K562 (cell line): Measurements from ENCODE around the gene COX6B1.

Source experiments
- CTCF ChIP-seq, 3 experiments: IDR thresholded peaks in 2 of 3; conservative IDR thresholded peaks in 1 of 3; 2 replicates each; pipeline ENCODE4 v1.5.1; 2011 to 2012; ENCODE audit warnings: low read length in 3 of 3, mild to moderate bottlenecking in 3 of 3, control low read depth in 2 of 3, improper control_type of control experiment in 1 of 3, inconsistent platforms in 1 of 3, low read depth in 1 of 3, mixed read lengths in 1 of 3, moderate library complexity in 1 of 3; ENCODE audit not compliant: insufficient read depth in 2 of 3
- E2F8 ChIP-seq: fragments of 450-650 bp; IDR thresholded peaks from 2 replicates; pipeline ENCODE4 v1.7.1; 2018; ENCODE audit warnings: mild to moderate bottlenecking, low read depth; ENCODE audit not compliant: partially characterized antibody
- EP300 ChIP-seq: IDR thresholded peaks from 2 replicates; pipeline ENCODE4 v1.6.1; 2012; ENCODE audit warnings: low read length, improper control_type of control experiment
- JUN ChIP-seq, 2 experiments: sonication (generic) in 1 of 2; formaldehyde crosslinking in 1 of 2; IDR thresholded peaks; 2 replicates each; pipeline versions ENCODE4 v1.6.1 to v1.8.0; 2012 to 2022; ENCODE audit warnings: borderline replicate concordance in 2 of 2, mild to moderate bottlenecking in 2 of 2, improper control_type of control experiment in 1 of 2, low read depth in 1 of 2, low read length in 1 of 2, missing genetic modification reagents in 1 of 2
- KAT7 ChIP-seq: sonication (generic); formaldehyde crosslinking; IDR thresholded peaks from 2 replicates; pipeline ENCODE4 v1.8.0; 2022; ENCODE audit warnings: missing genetic modification reagents, mild to moderate bottlenecking, borderline replicate concordance
- LARP7 ChIP-seq: fragments of 450-650 bp; IDR thresholded peaks from 2 replicates; pipeline ENCODE4 v1.6.1; 2016
- NFXL1 ChIP-seq: fragments of 450-650 bp; formaldehyde crosslinking; IDR thresholded peaks from 2 replicates; pipeline ENCODE4 v1.4.0; 2021; ENCODE audit warnings: mild to moderate bottlenecking
- PTBP1 ChIP-seq: fragments of 200-400 bp; formaldehyde crosslinking; IDR thresholded peaks from 2 replicates; pipeline ENCODE4 v1.6.1; 2017; ENCODE audit warnings: low read depth, low read length
- RBM17 ChIP-seq: fragments of 200-400 bp; formaldehyde crosslinking; IDR thresholded peaks from 2 replicates; pipeline ENCODE4 v1.6.1; 2017; ENCODE audit warnings: low read depth, mild to moderate bottlenecking, low read length, borderline replicate concordance
- ZBTB17 ChIP-seq: fragments of 450-650 bp; formaldehyde crosslinking; IDR thresholded peaks from 2 replicates; pipeline ENCODE4 v1.4.0; 2020; ENCODE audit warnings: mild to moderate bottlenecking
- TF ChIP-seq, protein P1 (sequence below): fragments of 450-650 bp; IDR thresholded peaks from 2 replicates; pipeline ENCODE4 v1.6.1; 2017; ENCODE audit warnings: mild to moderate bottlenecking, moderate library complexity

DNA sequence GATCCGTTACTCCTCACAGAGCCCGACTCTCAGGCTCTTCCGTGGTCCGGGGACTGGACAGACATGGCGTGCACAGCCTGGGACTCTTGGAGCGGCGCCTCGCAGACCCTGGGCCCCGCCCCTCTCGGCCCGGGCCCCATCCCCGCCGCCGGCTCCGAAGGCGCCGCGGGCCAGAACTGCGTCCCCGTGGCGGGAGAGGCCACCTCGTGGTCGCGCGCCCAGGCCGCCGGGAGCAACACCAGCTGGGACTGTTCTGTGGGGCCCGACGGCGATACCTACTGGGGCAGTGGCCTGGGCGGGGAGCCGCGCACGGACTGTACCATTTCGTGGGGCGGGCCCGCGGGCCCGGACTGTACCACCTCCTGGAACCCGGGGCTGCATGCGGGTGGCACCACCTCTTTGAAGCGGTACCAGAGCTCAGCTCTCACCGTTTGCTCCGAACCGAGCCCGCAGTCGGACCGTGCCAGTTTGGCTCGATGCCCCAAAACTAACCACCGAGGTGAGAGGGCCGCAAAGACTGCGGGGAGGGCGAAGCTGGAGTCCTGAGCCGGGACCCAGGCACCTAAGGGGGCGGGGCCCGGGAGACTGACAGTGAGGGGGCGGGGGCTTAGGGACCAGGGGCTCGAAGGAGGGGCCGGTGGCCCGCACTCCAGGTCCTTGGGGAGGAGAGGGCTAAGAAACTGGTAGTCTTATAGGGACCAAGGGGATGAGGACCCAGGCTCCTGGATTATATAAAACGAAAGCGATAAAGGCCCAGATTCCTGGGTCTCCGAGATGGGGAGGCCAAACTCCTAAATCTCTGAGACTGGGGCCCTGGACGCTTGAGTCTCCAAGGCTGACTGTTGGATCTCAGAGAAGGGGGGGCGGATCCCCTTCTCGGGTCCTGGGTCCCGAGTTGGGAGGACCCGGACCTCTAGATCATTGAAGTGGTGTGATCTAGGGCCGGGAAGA is 4.6 kb upstream of the COX6B1 start:
- no peak for TF ChIP-seq RBM17
- 0 out of 2 replicates have a peak, but pooled peaks have one; percentile 43 for TF ChIP-seq PTBP1
- no peak for TF ChIP-seq NFXL1 (CRISPR knock-in tag)
- TF ChIP-seq EP300, result no peak
- peak; percentile 59; the same call in 1 of the 2 replicates for TF ChIP-seq JUN (IDR thresholded peaks at IDR 0.05; ENCODE audit: borderline replicate concordance, low read depth, low read length)
- peak; percentile 52; the same call in 1 of the 2 replicates for TF ChIP-seq JUN (CRISPR knock-in tag; IDR thresholded peaks at IDR 0.05; ENCODE audit: borderline replicate concordance)
- peak; percentile 82 for TF ChIP-seq E2F8
- TF ChIP-seq KAT7 (CRISPR knock-in tag), result peak; percentile 84; the same call in 1 of the 2 replicates
- peak; percentile 19 to 43 (median 30); a peak in 3 of 6 replicates for TF ChIP-seq CTCF (IDR thresholded peaks at IDR 0.05 in 2 of 3, conservative IDR thresholded peaks at IDR 0.05 in 1 of 3; ENCODE audit: insufficient read depth in 2 of 3, low read depth in 1 of 3, low read length in 3 of 3)
- TF ChIP-seq LARP7, result no peak
- TF ChIP-seq ZBTB17 (CRISPR knock-in tag), result peak; percentile 82
- TF ChIP-seq, protein P1, sequence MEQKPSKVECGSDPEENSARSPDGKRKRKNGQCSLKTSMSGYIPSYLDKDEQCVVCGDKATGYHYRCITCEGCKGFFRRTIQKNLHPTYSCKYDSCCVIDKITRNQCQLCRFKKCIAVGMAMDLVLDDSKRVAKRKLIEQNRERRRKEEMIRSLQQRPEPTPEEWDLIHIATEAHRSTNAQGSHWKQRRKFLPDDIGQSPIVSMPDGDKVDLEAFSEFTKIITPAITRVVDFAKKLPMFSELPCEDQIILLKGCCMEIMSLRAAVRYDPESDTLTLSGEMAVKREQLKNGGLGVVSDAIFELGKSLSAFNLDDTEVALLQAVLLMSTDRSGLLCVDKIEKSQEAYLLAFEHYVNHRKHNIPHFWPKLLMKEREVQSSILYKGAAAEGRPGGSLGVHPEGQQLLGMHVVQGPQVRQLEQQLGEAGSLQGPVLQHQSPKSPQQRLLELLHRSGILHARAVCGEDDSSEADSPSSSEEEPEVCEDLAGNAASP, result no peak
